Measurements from ENCODE around the gene SOWAHA. TPM values are rescaled to one million over a fixed set of nuclear protein-coding genes. Genes with fewer than 3 reads are reported as not detected.

The SOWAHA gene
- total RNA-seq, 2 donors from 2014 or later = 0.63 to 0.68 TPM

DNA sequence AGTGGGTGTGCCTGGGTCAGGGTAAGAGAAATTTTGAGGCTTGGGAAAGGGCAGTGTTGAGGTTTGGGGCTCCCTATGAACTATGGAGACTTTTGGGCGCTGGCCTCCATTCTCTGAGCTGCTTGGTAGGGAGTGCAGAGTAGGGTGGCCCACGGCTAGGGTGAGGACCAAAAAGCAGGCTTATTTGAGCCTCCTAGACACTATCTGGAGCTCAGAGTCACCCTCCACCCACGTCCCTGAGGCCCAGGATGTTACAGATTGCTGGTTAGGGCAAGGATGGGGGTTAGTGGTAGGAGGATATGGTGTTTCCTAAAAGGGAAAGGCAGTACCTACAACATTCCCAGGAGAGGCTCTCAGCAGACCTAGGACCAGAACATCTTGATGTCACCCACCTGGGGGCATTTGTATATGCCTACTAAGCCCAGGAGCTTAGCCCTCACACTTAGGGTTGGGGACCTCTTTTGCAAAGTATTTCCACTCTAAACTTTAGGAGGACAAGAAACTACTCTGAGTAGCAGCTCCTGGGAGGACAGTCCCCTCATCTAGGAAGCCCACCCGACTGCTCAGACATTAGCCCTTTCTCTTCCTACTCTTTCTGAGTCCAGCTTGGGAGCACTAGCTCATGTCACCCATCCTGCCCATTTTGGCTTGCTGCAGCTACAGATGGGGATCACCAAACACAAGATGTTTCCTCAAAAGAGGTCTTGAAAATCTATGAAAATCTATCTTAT is 15.0 kb downstream of the SOWAHA start:
- H3K27ac ChIP-seq = no peak overlapping the region
- H3K4me3 ChIP-seq = no peak overlapping the region
- peaks cover 0 to 20% of the 10 kb centered on the region in 2 donors for H3K4me1 ChIP-seq (ENCODE audit: control insufficient read depth in 1 of 2, low read depth in 2 of 2)
- TF ChIP-seq, protein P1, sequence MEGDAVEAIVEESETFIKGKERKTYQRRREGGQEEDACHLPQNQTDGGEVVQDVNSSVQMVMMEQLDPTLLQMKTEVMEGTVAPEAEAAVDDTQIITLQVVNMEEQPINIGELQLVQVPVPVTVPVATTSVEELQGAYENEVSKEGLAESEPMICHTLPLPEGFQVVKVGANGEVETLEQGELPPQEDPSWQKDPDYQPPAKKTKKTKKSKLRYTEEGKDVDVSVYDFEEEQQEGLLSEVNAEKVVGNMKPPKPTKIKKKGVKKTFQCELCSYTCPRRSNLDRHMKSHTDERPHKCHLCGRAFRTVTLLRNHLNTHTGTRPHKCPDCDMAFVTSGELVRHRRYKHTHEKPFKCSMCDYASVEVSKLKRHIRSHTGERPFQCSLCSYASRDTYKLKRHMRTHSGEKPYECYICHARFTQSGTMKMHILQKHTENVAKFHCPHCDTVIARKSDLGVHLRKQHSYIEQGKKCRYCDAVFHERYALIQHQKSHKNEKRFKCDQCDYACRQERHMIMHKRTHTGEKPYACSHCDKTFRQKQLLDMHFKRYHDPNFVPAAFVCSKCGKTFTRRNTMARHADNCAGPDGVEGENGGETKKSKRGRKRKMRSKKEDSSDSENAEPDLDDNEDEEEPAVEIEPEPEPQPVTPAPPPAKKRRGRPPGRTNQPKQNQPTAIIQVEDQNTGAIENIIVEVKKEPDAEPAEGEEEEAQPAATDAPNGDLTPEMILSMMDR (IDR thresholded peaks at IDR 0.05) = no peak
- no peaks in the 10 kb centered on the region for H3K36me3 ChIP-seq
- no peaks in the 10 kb centered on the region for H3K27me3 ChIP-seq (replicated peaks; ENCODE audit: insufficient read depth)
- ATAC-seq (ENCODE audit: insufficient number of reproducible peaks, low FRiP score, low read depth) = no peak
- no peak for DNase-seq (ENCODE audit: low spot score)
- no peaks in the 10 kb centered on the region for H3K9me3 ChIP-seq

DNA sequence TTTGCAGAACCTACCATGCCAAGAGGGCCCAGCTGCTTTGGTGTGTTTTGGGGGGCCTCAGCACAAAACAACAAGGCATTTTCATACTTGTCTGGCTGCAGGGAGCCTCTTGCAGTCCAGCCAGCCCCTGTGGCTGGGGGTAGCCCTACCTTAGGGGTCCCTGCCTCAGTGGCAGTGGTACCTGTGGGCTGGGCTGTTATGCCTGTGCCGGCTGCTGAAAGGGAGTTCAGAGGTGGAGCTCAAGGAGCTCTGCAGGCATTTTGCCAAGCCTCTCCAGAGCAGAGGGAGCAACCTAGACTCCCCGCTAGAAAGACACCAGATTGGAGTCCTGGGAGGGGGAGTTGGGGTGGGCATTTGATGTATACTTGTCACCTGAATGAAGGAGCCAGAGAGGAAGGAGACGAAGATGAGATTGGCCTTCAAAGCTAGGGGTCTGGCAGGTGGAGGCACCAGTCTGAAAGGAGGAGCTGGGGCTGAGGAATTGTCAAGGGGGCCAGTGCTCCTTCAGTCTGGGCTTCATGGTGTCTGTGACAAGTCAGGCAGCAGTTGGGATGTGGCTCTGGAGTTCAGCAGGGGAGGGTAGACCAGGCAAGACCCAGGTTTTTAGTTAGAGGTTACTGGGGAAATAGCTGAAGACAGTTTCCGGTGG is 15.9 kb downstream of the SOWAHA start:
- DNase-seq (ENCODE audit: low spot score) (no peak), ATAC-seq (ENCODE audit: insufficient number of reproducible peaks, low FRiP score, low read depth) (no peak)
- TF ChIP-seq, protein P1 (IDR thresholded peaks at IDR 0.05) = no peak
- Histone ChIP-seq H3K36me3 (no peaks in the 10 kb centered on the region), H3K9me3 (no peaks in the 10 kb centered on the region), H3K27me3 (replicated peaks; ENCODE audit: insufficient read depth) (no peaks in the 10 kb centered on the region), H3K4me1 (ENCODE audit: control insufficient read depth in 1 of 2, low read depth in 2 of 2) (peaks cover 0 to 13% of the 10 kb centered on the region in 2 donors), H3K27ac (no peak overlapping the region), H3K4me3 (no peak overlapping the region)

DNA sequence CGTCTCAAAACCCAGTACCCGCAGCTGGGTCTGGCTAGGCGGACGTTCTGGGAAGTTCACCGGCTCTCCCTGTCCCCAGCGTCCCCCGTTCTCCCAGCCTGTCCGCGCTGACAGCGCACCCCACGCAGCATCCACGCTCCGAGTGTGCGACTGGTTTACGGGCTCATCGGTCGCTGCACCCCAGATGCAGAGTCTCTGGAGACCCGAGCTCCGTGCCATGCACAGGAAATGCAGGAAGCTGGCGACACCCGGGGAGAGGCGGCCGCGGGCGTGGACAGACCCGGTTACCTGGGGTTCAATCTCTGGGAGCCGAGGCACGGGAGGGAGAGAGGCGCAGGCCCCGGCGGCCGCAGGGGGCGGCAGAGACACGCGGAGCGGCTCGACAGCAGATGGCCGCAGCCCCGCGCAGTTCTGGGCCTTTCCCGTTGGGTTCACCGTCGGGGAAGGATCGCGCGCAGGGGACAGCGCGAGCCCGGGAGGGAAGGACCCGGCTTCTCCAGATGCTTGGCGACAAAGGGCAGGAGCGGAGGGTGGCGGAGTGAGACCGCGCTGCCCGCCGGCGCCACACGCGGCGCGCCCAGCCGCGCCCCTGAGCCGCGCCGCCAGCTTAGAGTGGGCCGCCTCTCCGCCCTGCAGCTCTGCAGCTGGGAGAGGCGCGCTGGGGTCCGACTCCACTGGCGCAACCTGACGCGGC is 16.8 kb downstream of the SOWAHA start:
- H3K4me1 ChIP-seq (ENCODE audit: control insufficient read depth in 1 of 2, low read depth in 2 of 2) = peaks cover 0 to 13% of the 10 kb centered on the region in 2 donors

DNA sequence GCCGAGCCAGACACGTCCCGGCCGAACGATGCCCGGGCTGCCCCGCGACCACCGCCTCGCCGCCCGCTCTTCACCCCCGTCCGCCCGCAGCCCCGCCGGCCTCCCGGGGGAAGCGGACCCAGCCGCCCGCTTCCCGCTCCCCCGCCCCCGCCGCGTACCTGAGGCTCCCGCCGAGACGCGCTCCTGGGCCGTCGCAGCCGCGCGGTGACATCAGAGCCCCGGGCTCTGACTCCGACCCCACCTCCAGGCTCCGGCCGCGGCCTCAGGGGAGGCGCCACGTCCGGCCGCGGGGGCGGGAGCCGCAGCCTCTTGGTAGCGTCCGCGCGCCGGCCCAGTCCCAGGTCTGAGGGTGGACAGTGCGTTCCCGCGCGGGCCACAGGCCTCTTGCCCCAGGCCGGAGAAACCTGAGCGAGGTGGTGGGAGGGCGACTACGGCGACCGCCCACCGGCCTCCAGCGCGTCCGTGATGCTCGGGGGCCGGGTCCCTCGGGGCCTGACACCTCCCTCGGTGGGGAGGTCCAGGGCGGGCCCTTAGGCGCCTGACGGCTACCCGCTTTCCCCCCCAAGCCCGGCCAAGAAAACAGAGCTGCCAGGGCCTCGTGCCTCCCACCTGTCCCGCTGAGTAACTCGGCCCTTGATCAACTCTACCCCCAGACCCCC is 17.5 kb downstream of the SOWAHA start, which contains the start of gene SHROOM1:
Gene SHROOM1 (minus strand): TSS at position 212 of the 659 bp plus-strand sequence. CDS start 4,507 bp downstream, outside the sequence.
- no peak for DNase-seq (ENCODE audit: low spot score)
- Histone ChIP-seq H3K27ac (no peak within 1 kb of the TSS), H3K4me1 (ENCODE audit: control insufficient read depth in 1 of 2, low read depth in 2 of 2) (peaks cover 0 to 13% of the 10 kb centered on the region in 2 donors), H3K9me3 (no peaks in the 10 kb centered on the region), H3K36me3 (no peaks in the 10 kb centered on the region), H3K4me3 (peak within 1 kb of the TSS; percentile 86), H3K27me3 (replicated peaks; ENCODE audit: insufficient read depth) (no peaks in the 10 kb centered on the region)
- no peak for ATAC-seq (ENCODE audit: insufficient number of reproducible peaks, low FRiP score, low read depth)
- TF ChIP-seq, protein P1 (IDR thresholded peaks at IDR 0.05) = no peak

More for the DNA sequence above, 16.8 kb downstream of the SOWAHA start:
- Histone ChIP-seq H3K4me3 (peak overlapping the region; percentile 86), H3K27ac (no peak overlapping the region), H3K36me3 (no peaks in the 10 kb centered on the region), H3K27me3 (replicated peaks; ENCODE audit: insufficient read depth) (no peaks in the 10 kb centered on the region), H3K9me3 (no peaks in the 10 kb centered on the region)
- TF ChIP-seq, protein P1 (IDR thresholded peaks at IDR 0.05) = peak; percentile 85
- peak; percentile 51 for ATAC-seq (ENCODE audit: insufficient number of reproducible peaks, low FRiP score, low read depth)
- no peak for DNase-seq (ENCODE audit: low spot score)

Measured in thoracic aorta (tissue), 2 donors.